ENCODE measurements around the gene POLR2A. TPM values are rescaled to one million over a fixed set of nuclear protein-coding genes. Genes with fewer than 3 reads are reported as not detected.

The POLR2A gene
- total RNA-seq, 2 donors from 2014 or later = 83.8 to 100.0 TPM

GRCh38 chr17:7495906-7496434 is 11.8 kb downstream of the POLR2A start:
- intact Hi-C loops (cut with DNase I, micrococcal nuclease) = no loop called here
- DNase-seq (no peak), ATAC-seq (no peak)

GRCh38 chr17:7496470-7497183 is 12.5 kb downstream of the POLR2A start:
- ATAC-seq (peak; percentile 3), DNase-seq (no peak)
- intact Hi-C loops (cut with DNase I, micrococcal nuclease) = no loop called here

- ATAC-seq = no peak
- DNase-seq = no peak
- intact Hi-C loops (cut with DNase I, micrococcal nuclease) = no loop called here
Observed at GRCh38 chr17:7497228-7497627, 13.1 kb downstream of the POLR2A start.

- intact Hi-C loops (cut with DNase I, micrococcal nuclease) = no loop called here
- DNase-seq (no peak), ATAC-seq (no peak)
Observed at GRCh38 chr17:7497636-7498035, 13.5 kb downstream of the POLR2A start.

- DNase-seq (no peak), ATAC-seq (no peak)
- intact Hi-C loops (cut with DNase I, micrococcal nuclease) = no loop called here
Observed at GRCh38 chr17:7499161-7499560, 15.0 kb downstream of the POLR2A start.

GRCh38 chr17:7501729-7502128 is 17.6 kb downstream of the POLR2A start:
- ATAC-seq (no peak), DNase-seq (no peak)
- intact Hi-C loops (cut with DNase I, micrococcal nuclease) = no loop called here

GRCh38 chr17:7502171-7502847 is 18.1 kb downstream of the POLR2A start:
- ATAC-seq (peak; percentile 23), DNase-seq (no peak)
- intact Hi-C loops (cut with DNase I, micrococcal nuclease) = no loop called here

GRCh38 chr17:7502987-7503386 is 18.8 kb downstream of the POLR2A start:
- DNase-seq (no peak), ATAC-seq (peak; percentile 31)

GRCh38 chr17:7503521-7503920 is 19.4 kb downstream of the POLR2A start:
- no peak for ATAC-seq
- no peak for DNase-seq
- intact Hi-C loops (cut with DNase I, micrococcal nuclease) = no loop called here

More at GRCh38 chr17:7502987-7503386, 18.8 kb downstream of the POLR2A start:
- intact Hi-C loops (cut with DNase I, micrococcal nuclease) = no loop called here

- intact Hi-C loops (cut with DNase I, micrococcal nuclease) = no loop called here
- ATAC-seq (no peak), DNase-seq (no peak)
Observed at GRCh38 chr17:7508145-7508544, 24.0 kb downstream of the POLR2A start.

GRCh38 chr17:7508846-7509245 is 24.7 kb downstream of the POLR2A start:
- no peak for DNase-seq
- ATAC-seq = no peak
- intact Hi-C loops (cut with DNase I, micrococcal nuclease) = no loop called here

- no peak for DNase-seq
- ATAC-seq = no peak
- intact Hi-C loops (cut with DNase I, micrococcal nuclease) = no loop called here
Observed at GRCh38 chr17:7509937-7510336, 25.8 kb downstream of the POLR2A start.

- no peak for DNase-seq
- intact Hi-C loops (cut with DNase I, micrococcal nuclease) = no loop called here
Observed at GRCh38 chr17:7511108-7511507, 26.9 kb downstream of the POLR2A start.

GRCh38 chr17:7512105-7512504 is 27.9 kb downstream of the POLR2A start:
- ATAC-seq (no peak), DNase-seq (no peak)
- intact Hi-C loops (cut with DNase I, micrococcal nuclease) = no loop called here

More at GRCh38 chr17:7511108-7511507, 26.9 kb downstream of the POLR2A start:
- ATAC-seq = no peak

- ATAC-seq = no peak
- intact Hi-C loops (cut with DNase I, micrococcal nuclease) = no loop called here
Observed at GRCh38 chr17:7512824-7513540, 28.8 kb downstream of the POLR2A start.

GRCh38 chr17:7513850-7514419 is 29.8 kb downstream of the POLR2A start:
- no peak for ATAC-seq
- intact Hi-C loops (cut with DNase I, micrococcal nuclease) = loop anchor here in 1 of 2 donors (2.0 kb wide), 1 partner anchor 47 kb away; the partner anchor contains the start of gene SENP3

More at GRCh38 chr17:7512824-7513540, 28.8 kb downstream of the POLR2A start:
- no peak for DNase-seq

GRCh38 chr17:7515911-7516610 is 31.9 kb downstream of the POLR2A start:
- DNase-seq = peak; percentile 67 to 71
- intact Hi-C loops (cut with DNase I, micrococcal nuclease) = loop anchor here in 1 of 2 donors (2.0 kb wide), 1 partner anchor 45 kb away; the partner anchor contains the start of gene SENP3
- peak; percentile 93 for ATAC-seq

More at GRCh38 chr17:7513850-7514419, 29.8 kb downstream of the POLR2A start:
- no peak for DNase-seq

- no peak for DNase-seq
- peak; percentile 42 for ATAC-seq
- intact Hi-C loops (cut with DNase I, micrococcal nuclease) = no loop called here
Observed at GRCh38 chr17:7523033-7523432, 38.9 kb downstream of the POLR2A start.

Data from left colon (tissue), 2 donors.